ENCODE results near the gene INF2. TPM values are rescaled to one million over a fixed set of nuclear protein-coding genes. Genes with fewer than 3 reads are reported as not detected.

Gene INF2
- total RNA-seq, 1 experiment from 2014 or later: 58.3 TPM

DNA sequence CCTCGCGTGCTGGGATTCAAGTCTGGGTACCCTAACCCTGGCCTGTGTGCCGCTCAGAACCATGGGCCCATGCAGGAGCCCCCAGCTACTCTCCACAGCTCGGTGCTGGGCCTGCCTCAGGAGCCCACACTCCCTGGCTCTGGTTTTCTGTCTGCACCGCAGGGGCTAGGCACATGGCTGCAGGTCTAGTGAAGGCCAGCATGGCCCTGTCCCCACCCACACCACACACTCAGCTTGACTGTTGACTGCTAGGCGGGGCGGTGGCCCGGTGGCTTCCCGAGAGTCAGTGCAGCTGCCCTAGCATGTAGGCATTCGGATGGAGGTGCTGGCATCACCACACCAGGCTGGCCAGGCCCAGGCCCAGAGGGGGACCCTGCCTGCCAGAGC is 7.9 kb downstream of the INF2 start:
- Histone ChIP-seq H3K27ac (ENCODE audit: insufficient read length, low read depth, low read length) (no peak overlapping the region), H4K91ac (ENCODE audit: insufficient read length, low read depth, low read length) (no peak overlapping the region), H4K20me1 (ENCODE audit: control insufficient read depth, insufficient read depth, insufficient read length) (no peaks in the 10 kb centered on the region), H3K18ac (ENCODE audit: insufficient read length, low read depth, low read length) (no peak overlapping the region), H3K27me3 (ENCODE audit: insufficient read depth, low read length) (no peaks in the 10 kb centered on the region), H2BK120ac (ENCODE audit: low read depth, low read length, poor library complexity, severe bottlenecking) (no peak overlapping the region), H2AK5ac (ENCODE audit: insufficient read length, low read length) (no peak overlapping the region), H2BK12ac (ENCODE audit: insufficient read length, low read depth, low read length) (no peak overlapping the region), H3K4me1 (ENCODE audit: insufficient read depth, low read length) (peaks cover 4% of the 10 kb centered on the region; the same call in 1 of the 2 replicates), H2BK5ac (ENCODE audit: insufficient read length, low read length) (no peak overlapping the region), H3K4me2 (ENCODE audit: insufficient read depth, insufficient read length, low read length) (no peak overlapping the region), H3K14ac (ENCODE audit: insufficient read depth, low read length) (no peak overlapping the region), H3K9ac (ENCODE audit: extremely low read depth, insufficient read length, low read length) (no peak overlapping the region), H2AFZ (ENCODE audit: low read length) (no peak overlapping the region), H3K4ac (ENCODE audit: low read depth, low read length) (no peak overlapping the region), H3K23me2 (ENCODE audit: insufficient read length, low read depth, low read length, poor library complexity, severe bottlenecking) (no peaks in the 10 kb centered on the region), H4K8ac (replicated peaks; ENCODE audit: insufficient read length, low read depth, low read length) (no peak overlapping the region), H3K79me2 (ENCODE audit: insufficient read depth, low read length) (peaks cover 2% of the 10 kb centered on the region; the same call in 1 of the 2 replicates), H2BK15ac (ENCODE audit: low read depth, low read length) (no peak overlapping the region), H3K79me1 (ENCODE audit: insufficient read depth, low read depth, low read length, poor library complexity, severe bottlenecking) (no peaks in the 10 kb centered on the region), H4K5ac (ENCODE audit: insufficient read length, low read depth, low read length) (no peak overlapping the region), H2BK20ac (ENCODE audit: low read depth, low read length, poor library complexity, severe bottlenecking) (no peak overlapping the region), H3K23ac (ENCODE audit: insufficient read length, low read depth, low read length) (no peak overlapping the region), H3K56ac (ENCODE audit: insufficient read length, low read depth, low read length) (no peak overlapping the region), H3K9me3 (ENCODE audit: control insufficient read depth, low read depth, low read length) (no peaks in the 10 kb centered on the region), H3T11ph (ENCODE audit: low read length) (no peak overlapping the region)
- TF ChIP-seq, protein P1, sequence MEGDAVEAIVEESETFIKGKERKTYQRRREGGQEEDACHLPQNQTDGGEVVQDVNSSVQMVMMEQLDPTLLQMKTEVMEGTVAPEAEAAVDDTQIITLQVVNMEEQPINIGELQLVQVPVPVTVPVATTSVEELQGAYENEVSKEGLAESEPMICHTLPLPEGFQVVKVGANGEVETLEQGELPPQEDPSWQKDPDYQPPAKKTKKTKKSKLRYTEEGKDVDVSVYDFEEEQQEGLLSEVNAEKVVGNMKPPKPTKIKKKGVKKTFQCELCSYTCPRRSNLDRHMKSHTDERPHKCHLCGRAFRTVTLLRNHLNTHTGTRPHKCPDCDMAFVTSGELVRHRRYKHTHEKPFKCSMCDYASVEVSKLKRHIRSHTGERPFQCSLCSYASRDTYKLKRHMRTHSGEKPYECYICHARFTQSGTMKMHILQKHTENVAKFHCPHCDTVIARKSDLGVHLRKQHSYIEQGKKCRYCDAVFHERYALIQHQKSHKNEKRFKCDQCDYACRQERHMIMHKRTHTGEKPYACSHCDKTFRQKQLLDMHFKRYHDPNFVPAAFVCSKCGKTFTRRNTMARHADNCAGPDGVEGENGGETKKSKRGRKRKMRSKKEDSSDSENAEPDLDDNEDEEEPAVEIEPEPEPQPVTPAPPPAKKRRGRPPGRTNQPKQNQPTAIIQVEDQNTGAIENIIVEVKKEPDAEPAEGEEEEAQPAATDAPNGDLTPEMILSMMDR (conservative IDR thresholded peaks at IDR 0.05): no peak
- WGBS (ENCODE audit: extremely low coverage, insufficient read length, low lambda C conversion rate): no CpG with 5 or more reads among the region's 10 CpGs
- H3K27me3 Mint-ChIP-seq (ENCODE audit: low read depth): no peaks in the 10 kb centered on the region; the same call in 1 of the 2 replicates
- no peak for DNase-seq
- peaks cover 25 to 42% of the 10 kb centered on the region in 2 experiments for H3K4me1 Mint-ChIP-seq
- H3K4me3 Mint-ChIP-seq: no peak overlapping the region
- no peaks in the 10 kb centered on the region for H3K9me3 Mint-ChIP-seq
- H3K36me3 Mint-ChIP-seq (ENCODE audit: insufficient read depth in 1 of 3, low read depth in 3 of 3): peaks cover 4 to 13% (median 9%) of the 10 kb centered on the region in 3 experiments; a peak in 6 of 7 replicates
- no peak overlapping the region for H3K27ac Mint-ChIP-seq

Data from H9 (cell line).